Fibroblast of villous mesenchyme (primary cell): ENCODE results near the gene HGS. TPM values are rescaled to one million over a fixed set of nuclear protein-coding genes. Genes with fewer than 3 reads are reported as not detected.

Experiments used
- DNase-seq: peaks from one replicate; pipeline ENCODE4 v3.0.0-alpha.2; 2010; ENCODE audit warnings: low read depth
- H3K4me3 ChIP-seq: 2 replicates; pipeline ENCODE4 v1.5.1; 2011; ENCODE audit warnings: low read depth, mild to moderate bottlenecking, low read length
- total RNA-seq: library from RNA; depleted of rRNA; stranded (reverse); fragments of >200 nt; gene quantifications from 2 replicates; pipeline ENCODE4 v1.2.3, GENCODE V29; 2012
- TF ChIP-seq, protein P1 (sequence below): IDR thresholded peaks from 2 replicates; pipeline ENCODE4 v1.5.1; 2012; ENCODE audit warnings: low read depth, mild to moderate bottlenecking, low read length; ENCODE audit not compliant: insufficient read depth

HGS gene
- total RNA-seq, 1 donor = 75.1 TPM

DNA sequence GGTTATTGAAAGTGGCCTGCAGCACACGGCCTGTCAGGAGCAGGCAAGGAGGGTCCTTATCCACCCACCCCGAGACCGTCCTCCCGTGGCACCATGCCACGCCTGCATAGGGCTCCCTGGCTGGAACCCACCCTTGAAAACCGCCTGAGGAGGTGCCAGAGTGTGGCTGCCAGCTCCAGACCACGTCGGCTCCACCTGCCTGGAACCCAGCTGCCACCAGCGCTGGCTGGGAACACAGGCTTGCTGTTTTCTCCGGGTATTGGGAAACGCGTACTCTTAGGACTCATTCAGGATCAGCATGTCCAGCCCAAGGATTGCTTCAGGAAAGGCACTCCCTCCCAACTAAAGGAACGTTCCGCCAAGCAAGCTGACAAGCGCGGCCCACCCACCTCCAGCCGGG, 6.9 kb upstream of the HGS start:
- no peak overlapping the region for H3K4me3 ChIP-seq
- DNase-seq = no peak
- TF ChIP-seq, protein P1, sequence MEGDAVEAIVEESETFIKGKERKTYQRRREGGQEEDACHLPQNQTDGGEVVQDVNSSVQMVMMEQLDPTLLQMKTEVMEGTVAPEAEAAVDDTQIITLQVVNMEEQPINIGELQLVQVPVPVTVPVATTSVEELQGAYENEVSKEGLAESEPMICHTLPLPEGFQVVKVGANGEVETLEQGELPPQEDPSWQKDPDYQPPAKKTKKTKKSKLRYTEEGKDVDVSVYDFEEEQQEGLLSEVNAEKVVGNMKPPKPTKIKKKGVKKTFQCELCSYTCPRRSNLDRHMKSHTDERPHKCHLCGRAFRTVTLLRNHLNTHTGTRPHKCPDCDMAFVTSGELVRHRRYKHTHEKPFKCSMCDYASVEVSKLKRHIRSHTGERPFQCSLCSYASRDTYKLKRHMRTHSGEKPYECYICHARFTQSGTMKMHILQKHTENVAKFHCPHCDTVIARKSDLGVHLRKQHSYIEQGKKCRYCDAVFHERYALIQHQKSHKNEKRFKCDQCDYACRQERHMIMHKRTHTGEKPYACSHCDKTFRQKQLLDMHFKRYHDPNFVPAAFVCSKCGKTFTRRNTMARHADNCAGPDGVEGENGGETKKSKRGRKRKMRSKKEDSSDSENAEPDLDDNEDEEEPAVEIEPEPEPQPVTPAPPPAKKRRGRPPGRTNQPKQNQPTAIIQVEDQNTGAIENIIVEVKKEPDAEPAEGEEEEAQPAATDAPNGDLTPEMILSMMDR = no peak

DNA sequence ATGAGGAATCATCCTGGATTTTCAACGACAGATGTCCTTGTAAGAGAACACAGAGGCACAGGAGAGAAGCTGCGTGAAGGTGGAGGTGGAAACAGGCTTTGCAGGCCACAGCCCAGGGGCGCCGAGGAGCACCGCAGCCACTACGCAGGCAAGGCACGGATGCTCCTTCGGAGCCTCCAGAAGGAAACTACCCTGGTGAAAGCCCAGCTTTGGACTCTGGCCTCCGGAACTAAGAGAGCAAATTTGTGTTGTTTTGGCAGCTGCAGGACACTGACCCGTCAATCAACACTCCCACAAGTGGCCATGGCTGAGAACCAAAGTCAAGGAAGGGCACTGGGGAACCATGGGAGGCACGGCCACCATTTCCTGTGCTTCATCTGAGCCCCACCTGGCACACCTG, 3.7 kb upstream of the HGS start:
- TF ChIP-seq, protein P1 = no peak
- DNase-seq = no peak
- H3K4me3 ChIP-seq = no peak overlapping the region

DNA sequence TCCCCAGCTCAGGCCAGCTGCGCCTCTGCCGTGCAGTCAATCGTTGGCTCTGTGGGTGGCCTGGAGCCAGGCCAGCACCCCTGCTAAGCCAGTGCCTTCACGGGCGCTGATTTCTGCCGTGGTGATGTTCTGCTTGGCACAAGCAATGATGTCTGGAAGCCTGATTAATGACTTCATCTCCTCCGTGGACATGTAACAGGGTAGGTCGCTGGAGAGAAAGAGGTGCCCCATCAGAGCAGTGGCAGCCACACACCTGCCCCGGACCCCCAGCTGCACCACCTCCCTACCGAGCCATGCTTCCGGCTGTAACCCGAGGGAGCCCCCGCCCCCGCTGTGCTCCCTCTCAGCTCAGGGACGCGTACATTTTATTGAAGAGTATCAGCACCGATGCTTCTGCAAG, 2.1 kb upstream of the HGS start:
- no peak overlapping the region for H3K4me3 ChIP-seq
- TF ChIP-seq, protein P1 = no peak
- DNase-seq = no peak

DNA sequence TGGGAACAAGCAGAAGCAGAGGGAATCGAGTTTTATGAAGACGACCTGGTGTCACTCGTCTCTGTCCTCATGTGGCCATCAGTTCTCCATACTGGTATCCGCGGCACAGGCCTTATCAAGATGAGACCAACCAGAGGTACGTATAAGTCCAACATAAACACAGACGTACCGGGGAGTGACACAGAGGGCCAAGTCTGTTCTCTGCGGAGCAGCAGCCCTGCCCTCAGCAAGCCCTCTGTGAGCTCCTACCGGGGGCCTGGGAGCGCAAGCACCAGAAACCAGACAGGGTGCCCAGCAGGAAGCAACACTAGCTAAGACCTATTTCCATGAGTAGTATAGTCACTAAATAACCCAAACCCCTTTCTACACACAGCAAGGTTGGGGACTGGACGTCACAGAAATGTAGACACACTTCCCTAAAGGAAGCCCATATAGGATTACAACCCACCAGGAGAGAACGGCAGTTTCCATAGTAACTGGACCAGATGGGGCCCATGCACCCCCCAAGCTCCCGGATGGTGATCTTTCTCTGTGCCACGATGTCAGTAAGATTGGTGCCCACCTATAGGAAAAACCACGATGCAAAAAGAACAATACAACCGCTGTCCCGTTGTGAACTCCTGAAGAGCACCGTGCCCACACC, 1.1 kb upstream of the HGS start:
- H3K4me3 ChIP-seq = peak overlapping the region; percentile 93
- no peak for DNase-seq
- TF ChIP-seq, protein P1 = no peak

DNA sequence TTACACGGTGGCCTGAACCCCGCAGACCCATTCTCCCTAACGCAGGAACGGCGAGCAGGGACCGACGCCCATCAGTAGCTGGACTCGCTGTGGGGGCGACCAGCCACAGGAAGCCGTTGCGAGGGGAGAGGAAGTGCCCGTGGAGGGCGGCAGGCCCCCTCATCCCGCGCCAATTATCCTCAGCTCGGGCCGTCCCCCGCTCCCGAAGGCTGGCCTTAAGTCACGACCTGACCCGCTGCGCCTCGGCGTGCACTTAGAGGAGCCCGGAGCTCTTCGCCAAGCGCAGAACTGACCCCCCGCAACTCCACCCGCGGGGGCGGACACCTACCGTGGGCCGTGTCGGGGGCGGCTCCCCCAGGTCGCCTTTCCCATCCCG, 615 bp upstream of the HGS start:
- H3K4me3 ChIP-seq = peak overlapping the region; percentile 93
- DNase-seq = no peak
- TF ChIP-seq, protein P1 = no peak

DNA sequence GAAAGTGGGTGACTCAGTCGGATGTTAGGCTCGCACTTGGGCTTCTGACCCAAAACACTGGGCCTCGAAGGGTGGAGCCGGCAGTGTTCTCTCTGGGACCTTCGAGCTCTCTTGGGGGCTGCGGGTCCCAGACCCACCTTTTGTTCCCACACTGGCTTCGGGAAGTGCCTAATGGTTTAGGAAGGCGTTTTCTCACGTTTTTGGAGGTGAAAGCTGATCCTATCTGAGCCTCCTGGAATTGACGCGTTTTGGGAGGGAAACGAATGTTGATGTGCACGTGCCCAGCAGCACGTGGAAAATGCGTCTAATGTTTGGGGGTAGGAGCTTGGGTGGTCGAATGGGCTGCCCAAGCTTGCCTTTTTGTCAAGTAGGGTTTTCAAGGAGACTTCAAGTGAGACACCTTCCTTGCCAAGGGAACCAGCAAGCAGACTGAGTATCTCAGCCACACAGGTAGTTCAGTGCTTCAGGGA, 666 bp downstream of the HGS start:
- H3K4me3 ChIP-seq = peak overlapping the region; percentile 93
- no peak for DNase-seq
- TF ChIP-seq, protein P1 = no peak

DNA sequence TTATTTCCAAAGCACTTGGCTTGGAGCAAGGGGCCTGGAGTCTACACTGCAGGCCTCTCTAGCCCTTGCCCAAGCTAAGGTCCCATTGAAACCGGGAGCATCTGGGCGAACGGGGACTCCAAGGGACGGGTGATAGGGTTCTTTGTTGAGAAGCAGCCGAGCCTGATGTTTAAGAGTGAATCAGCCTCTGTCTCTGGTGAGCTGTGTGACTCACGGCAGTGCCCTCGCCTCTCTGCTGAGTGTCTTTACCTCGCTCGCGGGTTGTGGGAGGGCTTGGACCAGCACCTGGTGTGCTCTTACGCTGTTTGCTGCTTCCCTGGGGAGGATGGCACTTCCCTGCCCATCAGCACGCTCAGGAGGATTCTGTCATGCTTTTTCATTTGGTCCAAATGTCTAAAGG, 1.3 kb downstream of the HGS start:
- peak; percentile 39 for DNase-seq
- H3K4me3 ChIP-seq = peak overlapping the region; percentile 93
- TF ChIP-seq, protein P1 = no peak
